Measurements from ENCODE around the gene LRRD1.
"Not testable (repeated sequence)": the region's sequence is repeated elsewhere in the genome, so short reads cannot be mapped to it uniquely, and the experiment has no call there.

LRRD1 gene

DNA sequence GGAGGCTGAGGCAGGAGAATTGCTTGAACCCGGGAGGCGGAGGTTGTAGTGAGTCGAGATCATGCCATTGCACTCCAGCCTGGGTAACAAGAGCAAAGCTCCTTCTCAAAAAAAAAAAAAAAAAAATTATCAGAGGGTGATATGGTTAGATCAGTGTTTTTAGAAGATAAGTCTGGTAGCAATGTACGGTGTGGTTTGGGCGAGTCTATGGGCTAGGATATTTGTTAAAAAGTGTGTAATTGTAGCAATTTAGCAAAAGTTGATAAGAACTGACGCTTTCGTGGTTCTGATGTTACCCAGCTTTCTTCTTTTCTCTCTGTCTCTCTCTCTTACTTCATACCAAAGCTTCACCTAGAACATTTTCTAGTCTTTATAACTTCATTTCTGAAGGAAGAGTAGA is 37.8 kb downstream of the LRRD1 start:
- DNase-seq (ENCODE audit: low read depth in 3 of 3), result no peak

- no peak for DNase-seq (ENCODE audit: low read depth in 3 of 3)
Observed at GRCh38 chr7:92137557-92137956, 41.4 kb downstream of the LRRD1 start.

GRCh38 chr7:92135052-92135889 is 43.7 kb downstream of the LRRD1 start:
- DNase-seq (ENCODE audit: low read depth in 3 of 3), result no peak

DNA sequence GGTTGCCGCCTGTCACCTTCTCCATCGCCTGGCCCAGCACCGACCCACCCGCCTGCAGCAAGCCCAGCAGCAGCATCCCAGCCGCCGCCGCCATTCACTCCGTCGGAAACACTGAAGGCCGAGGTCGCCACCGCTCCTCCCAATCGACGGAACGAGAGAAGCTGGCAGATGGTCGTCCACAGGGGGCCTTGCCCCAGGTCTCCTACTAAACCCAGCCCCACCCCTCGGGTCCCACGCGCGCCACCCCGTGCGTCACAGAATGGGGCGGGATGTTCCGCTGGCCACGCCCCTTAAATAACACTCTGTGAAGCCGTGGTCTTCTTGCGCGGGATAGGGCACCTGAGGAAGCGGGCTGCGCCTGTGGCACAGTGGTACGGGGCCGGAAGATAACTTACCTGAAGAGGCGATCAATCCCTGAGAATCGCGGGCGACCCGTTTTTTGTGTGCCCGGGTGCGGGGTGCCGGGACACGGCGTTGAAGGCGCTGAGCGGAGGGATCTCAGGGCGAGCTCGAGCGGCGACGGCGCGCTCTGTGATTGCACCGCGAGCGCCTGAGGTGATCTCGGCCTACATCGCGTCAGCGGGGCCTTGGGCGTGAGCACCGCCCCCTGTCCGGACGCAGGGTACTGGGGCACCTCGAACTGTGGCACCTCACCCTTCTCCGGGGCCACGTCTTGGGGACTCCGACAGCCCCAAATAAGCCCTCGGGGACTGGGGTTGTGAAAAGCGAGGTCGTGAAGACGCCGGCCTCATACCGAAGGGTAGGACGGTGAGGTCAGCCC is 44.5 kb downstream of the LRRD1 start, which contains the start of gene CYP51A1:
CYP51A1 (minus strand) TSS at position 207 of the 781 bp plus-strand sequence; CDS start at position 94, 113 bp downstream.
- peak; percentile 85 to 91 (median 86) for DNase-seq (ENCODE audit: low read depth in 3 of 3)

DNA sequence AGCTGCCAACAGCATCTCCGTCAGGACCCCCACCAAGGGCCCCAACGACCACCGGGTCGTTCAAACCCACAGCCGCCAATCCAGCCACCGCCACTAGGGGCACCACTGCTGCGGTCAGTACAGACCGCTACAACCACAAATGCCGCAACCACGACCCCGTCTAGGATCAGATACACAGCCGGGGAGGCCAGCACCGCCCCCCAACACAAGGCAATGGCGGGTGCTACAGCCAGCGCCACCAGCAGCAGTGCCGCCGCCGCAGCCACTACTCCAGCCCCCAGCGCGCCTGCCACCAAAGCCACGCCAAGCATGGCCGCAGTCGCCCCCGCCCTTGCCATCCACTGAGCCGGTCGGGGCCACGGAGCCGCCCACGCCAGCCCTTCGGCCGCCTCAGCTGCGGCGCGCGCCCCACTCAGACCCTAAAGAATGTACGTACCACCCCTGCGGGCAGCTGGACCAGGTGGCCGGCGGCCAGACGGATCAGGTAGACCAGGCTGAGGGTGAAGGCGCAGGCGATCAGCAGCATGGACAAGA is 45.1 kb downstream of the LRRD1 start:
- peak; percentile 19 to 53 (median 25) for DNase-seq (ENCODE audit: low read depth in 3 of 3)

- DNase-seq (ENCODE audit: low read depth in 3 of 3), result no peak
Observed at GRCh38 chr7:92133133-92133736, 45.7 kb downstream of the LRRD1 start.

GRCh38 chr7:92131764-92132330 is 47.1 kb downstream of the LRRD1 start:
- no peak for DNase-seq (ENCODE audit: low read depth in 3 of 3)

DNA sequence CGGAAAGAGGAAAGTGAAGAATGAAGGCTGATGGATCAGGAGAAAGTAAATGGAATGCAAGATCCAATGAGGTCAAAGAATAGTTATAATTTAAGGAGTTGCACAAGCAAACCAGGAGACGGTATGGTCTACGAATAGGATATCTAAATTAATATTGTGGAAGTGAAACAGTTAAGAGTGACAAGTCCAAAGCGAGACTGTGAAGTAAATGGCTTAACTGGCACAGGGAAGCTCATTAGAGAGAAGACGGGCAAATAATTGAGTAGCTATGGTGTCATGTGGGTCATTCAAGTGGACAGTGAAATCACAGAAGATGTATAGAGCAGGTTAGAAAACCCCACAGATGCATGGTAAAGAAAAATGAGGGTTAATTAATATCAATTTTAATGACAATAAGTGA is 47.8 kb downstream of the LRRD1 start:
- no peak for DNase-seq (ENCODE audit: low read depth in 3 of 3)

GRCh38 chr7:92121681-92122080 is 57.3 kb downstream of the LRRD1 start:
- DNase-seq (ENCODE audit: low read depth in 3 of 3), result no peak

DNA sequence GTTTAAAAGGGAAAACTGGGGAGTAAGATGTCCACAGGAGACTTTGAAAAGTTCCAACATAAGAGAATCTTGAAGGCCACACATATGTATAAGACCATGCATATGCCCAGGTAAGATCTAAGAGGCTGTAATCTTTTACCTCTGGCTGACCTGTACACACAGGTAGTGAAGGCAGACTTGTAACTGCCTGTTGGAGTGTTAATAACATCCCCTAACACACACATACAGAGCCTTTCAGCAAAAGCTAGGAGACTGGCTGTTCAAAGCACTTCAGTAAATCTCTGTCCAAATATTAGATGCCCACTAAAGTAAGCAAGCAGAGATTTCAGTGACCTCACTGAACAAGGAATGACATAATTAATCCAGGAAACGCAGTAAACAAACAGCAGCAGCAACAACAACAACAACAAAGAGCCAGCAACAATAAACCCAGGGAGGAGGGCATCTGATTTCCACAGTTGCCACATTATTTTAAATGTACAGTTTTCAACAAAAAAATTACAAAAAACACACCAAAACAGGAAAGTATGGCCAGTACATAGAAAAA is 59.7 kb downstream of the LRRD1 start:
- DNase-seq (ENCODE audit: low read depth in 3 of 3), result no peak

- DNase-seq (ENCODE audit: low read depth in 3 of 3), result no peak
Observed at GRCh38 chr7:92116949-92117348, 62.0 kb downstream of the LRRD1 start.

GRCh38 chr7:92115821-92116220 is 63.1 kb downstream of the LRRD1 start:
- no peak for DNase-seq (ENCODE audit: low read depth in 3 of 3)

DNA sequence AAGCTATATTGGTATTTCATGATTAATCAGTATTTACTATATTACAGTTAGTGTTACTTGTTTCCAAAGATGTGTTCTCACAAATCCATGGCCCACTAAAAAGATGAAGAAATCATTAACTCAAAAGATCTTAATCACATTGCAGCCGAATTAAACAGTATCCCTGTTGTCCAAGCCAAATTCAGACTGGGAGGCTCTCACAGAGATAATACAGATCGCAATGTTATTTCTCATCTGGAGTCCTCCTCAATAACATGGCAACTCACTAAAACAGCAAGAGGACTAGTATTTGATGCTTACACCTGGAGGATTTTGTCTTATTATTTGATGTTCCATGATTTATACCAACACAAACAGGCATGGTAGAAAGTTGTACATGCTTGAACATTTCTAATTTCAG is 68.1 kb downstream of the LRRD1 start:
- DNase-seq (ENCODE audit: low read depth in 3 of 3), result no peak

DNA sequence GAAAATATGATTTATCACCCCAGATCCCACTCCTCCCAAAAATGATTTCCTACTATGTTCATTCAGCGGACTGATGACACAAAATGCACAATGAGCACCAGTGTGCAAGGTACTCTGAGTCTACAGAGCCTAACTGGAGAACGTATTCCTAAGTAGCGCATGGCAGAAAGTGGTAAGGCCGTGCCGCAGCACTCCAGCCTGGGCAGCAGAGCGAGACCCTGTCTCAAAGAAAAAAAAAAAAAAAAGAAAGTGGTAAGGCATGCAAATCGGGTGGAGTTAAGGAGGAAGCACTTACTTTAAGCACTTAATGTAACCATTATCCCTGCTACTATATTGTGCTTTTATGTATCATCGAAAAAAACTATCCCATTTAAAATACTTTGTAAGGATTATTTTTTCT is 70.1 kb downstream of the LRRD1 start:
- no peak for DNase-seq (ENCODE audit: low read depth in 3 of 3)

- DNase-seq (ENCODE audit: low read depth in 3 of 3), result not testable (repeated sequence)
Observed at GRCh38 chr7:92102862-92103261, 76.1 kb downstream of the LRRD1 start.

- DNase-seq (ENCODE audit: low read depth in 3 of 3), result no peak
Observed at GRCh38 chr7:92100534-92100933, 78.4 kb downstream of the LRRD1 start.

- no peak for DNase-seq (ENCODE audit: low read depth in 3 of 3)
Observed at GRCh38 chr7:92095380-92095779, 83.6 kb downstream of the LRRD1 start.
